GM12878 (cell line): Measurements from ENCODE around the gene MARCHF6. TPM values are rescaled to one million over a fixed set of nuclear protein-coding genes. Genes with fewer than 3 reads are reported as not detected.

Experiments used
- ATAC-seq: fragments of 200-7000 bp; cut with Tn5 transposase; 3 replicates; pipeline ENCODE4 v1.9.1; 2020; ENCODE audit warnings: mild to moderate bottlenecking, moderate library complexity
- BruUV-seq: library from RNA; stranded (reverse); fragments of 400-500 nt; replicated peaks from 2 replicates; lab custom pipeline; 2021; lab: Mats Ljungman, UMichigan
- CTCF ChIA-PET: fragments of 300-600 bp; sonication (Branson Sonifier 250); formaldehyde crosslinking; extraction: SDS; loops from one replicate; lab custom pipeline; 2021; ENCODE audit warnings: inconsistent platforms; lab: Yijun Ruan, JAX
- POLR2A ChIA-PET: fragments of 350-600 bp; formaldehyde crosslinking; extraction: SDS; loops from one replicate; lab custom pipeline; 2021; ENCODE audit warnings: inconsistent platforms; lab: Charles Lee
- RAD21 ChIA-PET: fragments of 300-600 bp; sonication (Branson Sonifier 250); formaldehyde crosslinking; loops from one replicate; lab custom pipeline; 2023; ENCODE audit warnings: antibody characterized with exemption; ENCODE audit not compliant: unreplicated experiment; lab: Charles Lee
- SMC1A ChIA-PET: fragments of 300-600 bp; sonication (Branson Sonifier 250); formaldehyde crosslinking; loops from one replicate; lab custom pipeline; 2023; ENCODE audit not compliant: unreplicated experiment, uncharacterized antibody; lab: Charles Lee
- DNase-seq: peaks from one replicate; pipeline ENCODE4 v3.0.0-alpha.2; 2011; ENCODE audit warnings: low read depth, low spot score
- FAIRE-seq: peaks from 3 replicates; lab custom pipeline; 2011; peaks lifted over from hg19 to GRCh38; lab: Jason Lieb, UNC
- H2AFZ ChIP-seq: 2 replicates; pipeline ENCODE4 v1.6.0; 2011; ENCODE audit warnings: low read depth, low read length, control low read depth; ENCODE audit not compliant: control insufficient read depth
- H3K27ac ChIP-seq: 2 replicates; pipeline ENCODE4 v1.5.1; 2011; ENCODE audit warnings: control low read depth; ENCODE audit not compliant: control insufficient read depth, insufficient read depth
- H3K27me3 ChIP-seq, 2 experiments: replicated peaks in 1 of 2; 2 replicates each; pipeline versions ENCODE4 v1.6.0 to v1.6.1; 2011; ENCODE audit warnings: low read length in 1 of 2; ENCODE audit not compliant: control insufficient read depth in 2 of 2, insufficient read depth in 2 of 2
- H3K36me3 ChIP-seq, 2 experiments: 2 replicates each; pipeline ENCODE4 v1.5.1; 2011; ENCODE audit warnings: low read length in 1 of 2; ENCODE audit not compliant: control insufficient read depth in 2 of 2, insufficient read depth in 2 of 2
- H3K4me1 ChIP-seq: 2 replicates; pipeline ENCODE4 v1.6.1; 2011; ENCODE audit warnings: mild to moderate bottlenecking, low read length, moderate library complexity, mixed read lengths; ENCODE audit not compliant: control insufficient read depth, insufficient read depth
- H3K4me2 ChIP-seq: 2 replicates; pipeline ENCODE4 v1.6.0; 2011; ENCODE audit warnings: control low read depth; ENCODE audit not compliant: control insufficient read depth, insufficient read depth
- H3K4me3 ChIP-seq: fragments of 200-600 bp; sonication (generic); 2 replicates; pipeline ENCODE4 v1.5.1; 2016
- H3K79me2 ChIP-seq: 2 replicates; pipeline ENCODE4 v1.6.0; 2011; ENCODE audit warnings: low read length; ENCODE audit not compliant: control insufficient read depth, insufficient read depth
- H3K9ac ChIP-seq: 2 replicates; pipeline ENCODE4 v1.8.0; 2011; ENCODE audit warnings: low read length, control low read depth, mixed read lengths; ENCODE audit not compliant: control insufficient read depth, insufficient read depth
- H3K9me3 ChIP-seq: replicated peaks from 3 replicates; pipeline ENCODE4 v1.5.1; 2011; ENCODE audit warnings: mild to moderate bottlenecking, low read length; ENCODE audit not compliant: control insufficient read depth, insufficient read depth
- H4K20me1 ChIP-seq: 2 replicates; pipeline ENCODE4 v1.6.0; 2011; ENCODE audit not compliant: control insufficient read depth, insufficient read depth
- EP300 ChIP-seq, 2 experiments: fragments of 150-350 bp in 1 of 2; IDR thresholded peaks; 2 replicates each; pipeline ENCODE4 v1.6.1; 2011 to 2012; ENCODE audit warnings: low read depth in 2 of 2, low read length in 2 of 2, borderline replicate concordance in 1 of 2, improper control_type of control experiment in 1 of 2, inconsistent platforms in 1 of 2; ENCODE audit not compliant: control insufficient read depth in 1 of 2
- EZH2 ChIP-seq: IDR thresholded peaks from 2 replicates; pipeline ENCODE4 v1.6.1; 2012; ENCODE audit warnings: low read depth, mild to moderate bottlenecking, control low read depth, inconsistent platforms, low read length, borderline replicate concordance; ENCODE audit not compliant: control insufficient read depth
- IRF3 ChIP-seq: fragments of 450-650 bp; IDR thresholded peaks from 2 replicates; pipeline ENCODE4 v1.6.1; 2014; ENCODE audit warnings: mild to moderate bottlenecking
- MYB ChIP-seq: fragments of 150-350 bp; IDR thresholded peaks from 2 replicates; pipeline ENCODE4 v1.6.1; 2014; ENCODE audit warnings: mild to moderate bottlenecking, low read depth, low read length, borderline replicate concordance
- SREBF1 ChIP-seq: IDR thresholded peaks from 2 replicates; pipeline ENCODE4 v1.6.1; 2012; ENCODE audit warnings: mild to moderate bottlenecking, low read length
- YBX1 ChIP-seq: fragments of 450-650 bp; IDR thresholded peaks from 2 replicates; pipeline ENCODE4 v1.6.1; 2016; ENCODE audit warnings: antibody characterized with exemption
- YY1 ChIP-seq: IDR thresholded peaks from 2 replicates; pipeline ENCODE4 v1.6.1; 2011; ENCODE audit warnings: low read depth, mild to moderate bottlenecking, low read length
- WGBS: methylation state at CpG from one replicate; pipeline ENCODE4 v1.1.6; 2016; ENCODE audit warnings: low lambda C conversion rate; ENCODE audit not compliant: insufficient replicate concordance, insufficient coverage; ENCODE audit errors: missing lambda C conversion rate; 5-methylcytosine and 5-hydroxymethylcytosine counted together
- in situ Hi-C: fragments of 300-500 bp; cut with MboI; formaldehyde crosslinking; loops from 9 replicates; pipeline ENCODE4 v1.14.3; 2018; ENCODE audit warnings: mixed read lengths
- intact Hi-C: fragments of 100-400 bp; cut with micrococcal nuclease; formaldehyde crosslinking; loops from one replicate; pipeline ENCODE4 v1.14.2; 2022; ENCODE audit not compliant: unreplicated experiment
- polyA plus RNA-seq, 11 experiments: library from polyadenylated mRNA; depleted of rRNA in 4 of 11; unstranded in 6 of 11; stranded (reverse) in 5 of 11; fragments of >200 nt; fragmentation: Nextera tagmentation in 4 of 11; fragmentation: Illumina TruSeq in 1 of 11; extraction: Ambion mirVana in 4 of 11; extraction: Trizol in 1 of 11; gene quantifications; 1 replicate in 1 of 11; 2 replicates in 10 of 11; pipeline versions ENCODE4 v1.2.1 to v1.2.3, GENCODE V29; 2011 to 2016; ENCODE audit warnings: inconsistent platforms in 2 of 11, missing spikeins in 2 of 11, low read depth in 1 of 11
- total RNA-seq, 4 experiments: library from RNA; depleted of rRNA in 3 of 4; stranded (reverse); fragments of >200 nt in 3 of 4; fragmentation: Illumina TruSeq in 1 of 4; extraction: Trizol in 1 of 4; gene quantifications; 2 replicates each; pipeline versions ENCODE4 v1.2.1 to v1.2.3, GENCODE V29; 2013 to 2021

MARCHF6 gene
- total and polyA plus RNA-seq, 10 of the 15 experiments (the other 5 are each of a cell fraction or from before 2014, with no cell fraction given): 39.1 to 172 (median 61.0) TPM

- TF ChIP-seq YY1: no peak
- TF ChIP-seq, all 136 proteins: peak for 0
Observed at GRCh38 chr5:10365782-10366181, 12.3 kb downstream of the MARCHF6 start (continued).

DNA sequence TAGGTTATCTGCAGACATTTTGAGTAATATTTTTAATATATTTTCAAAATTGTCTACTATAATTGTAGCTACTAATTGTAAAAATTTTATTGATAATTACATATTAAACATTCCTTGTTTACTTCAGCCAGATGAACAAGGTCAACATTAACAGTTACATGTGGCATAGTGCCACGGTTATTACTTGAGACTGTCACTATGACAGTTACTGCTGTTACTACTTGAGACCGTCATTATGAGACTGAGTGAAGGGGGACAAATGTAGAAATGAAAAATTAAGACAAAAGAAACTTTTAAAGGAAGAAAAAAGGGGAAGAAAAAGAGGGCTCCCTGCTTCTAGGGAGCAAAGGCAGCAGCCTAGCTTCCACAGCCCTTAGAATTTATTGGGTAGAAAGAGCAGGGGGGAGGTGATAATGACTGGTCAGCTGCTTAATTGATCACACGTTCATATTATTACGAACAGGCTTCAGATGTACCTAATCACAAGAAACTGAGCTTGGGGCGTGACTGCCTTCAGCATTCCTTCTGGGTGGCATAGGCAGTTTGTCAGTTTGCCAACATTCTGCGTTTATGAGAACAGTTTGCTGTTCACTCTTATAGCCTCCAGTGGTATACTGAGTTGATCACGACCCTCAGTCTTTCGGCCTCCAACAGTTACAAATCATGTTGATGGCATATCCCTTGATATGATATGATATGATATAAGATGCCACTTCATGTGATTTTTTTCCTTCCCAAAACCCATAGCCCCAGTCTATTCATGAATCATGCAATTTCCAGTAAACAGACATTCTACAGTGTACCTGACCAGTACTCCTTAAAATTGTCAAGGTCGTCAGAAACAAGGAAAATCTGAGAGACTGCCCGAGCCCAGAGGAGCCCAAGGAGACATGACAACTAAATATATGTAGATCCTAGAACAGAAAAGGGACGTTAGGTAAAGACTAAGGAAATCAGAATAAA lies 13.1 kb downstream of the MARCHF6 start:
- Histone ChIP-seq H3K9me3 (peaks cover 5% of the 10 kb centered on the region; the same call in 2 of the 3 replicates), H3K9ac (no peak overlapping the region), H3K27me3 (no peaks in the 10 kb centered on the region)
- WGBS: 83% methylated on average over 11 of the region's 11 CpGs
- intact Hi-C loops: no loop called here
- RAD21 ChIA-PET: no interaction called here
- POLR2A ChIA-PET: interaction anchor here (1.6 kb wide), 1 partner anchor 9 kb away, joined by 4 read pairs; no protein-coding TSS in a partner anchor
- no peak for DNase-seq
- TF ChIP-seq MYB: no peak
- no peak for TF ChIP-seq IRF3
- TF ChIP-seq YBX1: no peak
- TF ChIP-seq SREBF1: no peak
- TF ChIP-seq EZH2: no peak
- TF ChIP-seq EP300 (IDR thresholded peaks at IDR 0.05; ENCODE audit: borderline replicate concordance in 1 of 2, control insufficient read depth in 1 of 2, low read depth in 2 of 2, low read length in 2 of 2): no peak
- TF ChIP-seq, all 136 proteins: peak for 0
- ChIA-PET CTCF (interaction anchor here (0.6 to 1.9 kb wide), 12 partner anchors 7 to 372 kb away, joined by 3 to 11 read pairs (median 4); no protein-coding TSS in a partner anchor), SMC1A (interaction anchor here (0.6 to 2.1 kb wide), 4 partner anchors 12 to 467 kb away, joined by 3 to 6 read pairs (median 4); no protein-coding TSS in a partner anchor)
- no peak overlapping the region for H3K27ac ChIP-seq
- H3K79me2 ChIP-seq: peaks cover 94% of the 10 kb centered on the region
- no peaks in the 10 kb centered on the region for H4K20me1 ChIP-seq
- no TSS peak for BruUV-seq
- peaks cover 0 to 2% of the 10 kb centered on the region in 2 experiments; a peak in 1 of 4 replicates for H3K36me3 ChIP-seq
- ATAC-seq (no peak), FAIRE-seq (peak; percentile 31)
- no peak overlapping the region for H2AFZ ChIP-seq
- H3K4me1 ChIP-seq: peaks cover 6% of the 10 kb centered on the region
- no peak overlapping the region for H3K4me2 ChIP-seq
- no peak overlapping the region for H3K4me3 ChIP-seq
- in situ Hi-C loops: no loop called here
